KG1 (cell line): Measurements from ENCODE around the gene ZNF311.
"Not testable (repeated sequence)": the region's sequence is repeated elsewhere in the genome, so short reads cannot be mapped to it uniquely, and the experiment has no call there.

Experiments
- DNase-seq: peaks from one replicate; lab custom pipeline; 2025; lab: John Stamatoyannopoulos, UW

Gene ZNF311

DNA sequence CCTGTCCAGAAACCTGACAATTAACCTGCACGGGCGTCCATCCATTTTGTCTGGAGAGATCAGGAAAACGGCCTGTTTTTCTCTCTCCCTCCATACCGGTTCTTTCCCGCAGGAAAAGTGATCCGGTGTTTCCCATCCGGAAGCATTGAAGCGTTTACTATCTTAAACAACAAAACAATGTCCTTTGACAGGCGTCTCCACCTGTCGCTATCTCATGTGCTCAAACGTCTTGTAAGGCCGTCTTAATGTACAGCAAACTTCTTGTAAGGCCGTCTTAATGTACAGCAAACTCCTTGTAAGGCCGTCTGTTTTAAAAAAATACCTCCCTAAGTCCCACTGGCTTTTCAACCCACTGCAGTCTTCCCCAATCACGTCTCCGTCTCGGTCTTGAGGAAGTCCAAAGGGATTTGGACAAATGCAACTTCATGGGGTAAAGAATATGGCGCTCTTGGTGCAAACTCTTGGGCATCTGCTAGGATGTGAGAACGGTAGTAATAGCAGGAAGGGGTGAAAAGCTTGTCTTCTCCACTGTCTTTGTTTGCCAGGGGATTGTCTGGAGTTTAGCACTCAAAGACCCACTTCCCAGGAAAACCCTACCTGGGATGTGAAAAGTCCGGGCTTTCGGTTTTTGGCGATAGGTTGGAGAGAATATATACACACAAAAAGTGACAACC is 51.4 kb downstream of the ZNF311 start:
- no peak for DNase-seq

DNA sequence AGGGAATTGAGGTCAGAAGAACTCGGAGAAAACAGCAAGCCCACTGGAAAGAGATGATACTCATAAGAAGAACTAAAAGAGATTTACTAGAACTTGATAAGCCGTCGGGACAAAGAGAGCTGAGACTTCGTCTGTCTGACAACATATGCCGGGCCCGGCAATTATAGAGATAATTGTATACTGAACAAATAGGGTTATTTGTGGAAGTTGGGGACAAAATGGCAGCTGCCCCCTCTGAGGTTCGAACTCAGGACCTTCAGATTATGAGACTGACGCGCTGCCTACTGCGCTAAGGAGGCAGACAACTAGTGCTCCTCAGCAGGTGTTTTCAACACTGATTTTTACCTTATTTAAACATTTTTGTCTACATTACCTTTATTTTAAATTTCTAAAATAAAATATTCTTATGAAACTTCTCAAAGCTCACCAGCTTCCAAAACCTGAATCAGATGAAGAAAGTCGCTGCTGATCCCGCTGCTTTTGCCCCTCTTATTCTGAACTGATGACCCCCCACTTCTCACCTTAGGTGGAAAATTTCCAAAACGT is 52.0 kb downstream of the ZNF311 start:
- DNase-seq: peak; percentile 52

DNA sequence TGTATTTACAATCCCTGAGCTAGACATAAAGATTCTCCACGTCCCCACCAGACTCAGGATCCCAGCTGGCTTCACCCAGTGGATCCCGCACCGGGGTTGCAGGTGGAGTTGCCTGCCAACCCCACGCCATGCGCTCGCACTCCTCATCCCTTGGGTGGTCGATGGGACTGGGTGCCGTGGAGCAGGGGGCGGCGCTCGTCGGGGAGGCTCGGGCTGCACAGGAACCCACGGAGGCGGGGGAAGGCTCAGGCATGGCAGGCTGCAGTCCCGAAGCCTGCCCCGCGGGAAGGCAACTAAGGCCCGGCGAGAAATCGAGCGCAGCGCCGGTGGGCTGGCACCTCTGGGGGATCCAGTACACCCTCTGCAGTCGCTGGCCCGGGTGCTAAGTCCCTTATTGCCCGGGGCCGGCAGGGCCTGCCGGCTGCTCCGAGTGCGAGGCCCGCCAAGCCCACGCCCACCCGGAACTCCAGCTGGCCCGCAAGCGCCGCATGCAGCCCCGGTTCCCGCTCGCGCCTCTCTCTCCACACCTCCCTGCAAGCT is 55.4 kb downstream of the ZNF311 start:
- DNase-seq: not testable (repeated sequence)

DNA sequence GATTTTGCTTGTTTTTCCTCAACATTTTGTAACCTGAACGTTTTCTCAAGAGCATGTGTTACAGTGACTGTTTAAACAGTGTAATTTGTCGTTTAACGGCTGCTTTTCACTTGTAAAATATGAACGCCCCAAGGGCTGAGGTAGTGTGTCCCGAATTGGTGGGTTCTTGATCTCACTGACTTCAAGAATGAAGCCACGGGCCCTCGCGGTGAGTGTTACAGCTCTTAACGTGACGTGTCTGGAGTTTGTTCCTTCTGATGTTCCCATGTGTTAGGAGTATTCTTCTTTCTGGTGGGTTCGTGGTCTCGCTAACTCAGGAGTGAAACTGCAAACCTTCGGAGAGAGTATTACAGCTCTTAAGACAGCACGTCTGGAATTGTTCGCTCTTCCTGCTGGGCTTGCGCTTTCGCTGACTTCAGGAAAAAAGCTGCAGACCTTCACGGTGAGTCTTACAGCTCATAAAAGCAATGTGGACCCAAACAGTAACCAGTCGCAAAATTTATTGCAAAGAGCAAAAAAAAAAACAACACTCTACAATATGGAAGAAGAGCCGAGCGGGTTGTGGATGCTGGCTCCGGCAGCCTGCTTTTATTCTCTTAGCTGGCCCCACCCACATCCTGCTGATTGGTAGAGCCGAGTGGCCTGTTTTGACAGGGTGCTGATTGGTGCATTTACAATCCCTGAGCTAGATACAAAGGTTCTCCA is 56.2 kb downstream of the ZNF311 start:
- DNase-seq: no peak

DNA sequence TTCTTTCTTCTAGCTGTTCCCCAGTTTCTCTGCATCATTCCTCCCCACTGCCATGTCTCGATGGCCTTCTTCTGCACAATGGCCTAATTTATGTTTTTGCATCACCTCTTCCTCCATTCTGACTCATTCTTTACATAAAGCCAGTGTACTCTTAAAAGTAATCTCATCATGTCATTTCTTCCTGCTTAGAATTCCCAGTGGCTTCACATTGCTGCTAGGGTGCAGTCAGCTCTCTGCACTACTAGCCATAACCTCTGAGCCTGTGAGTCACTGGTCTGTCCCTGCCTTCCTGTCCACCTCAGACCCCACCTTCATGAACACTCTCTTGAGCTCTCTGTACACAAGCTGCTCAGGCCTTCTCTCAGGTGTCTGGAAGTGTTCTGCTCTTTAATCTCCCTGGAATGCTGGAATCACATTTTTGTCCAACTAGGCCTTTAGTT is 57.3 kb downstream of the ZNF311 start:
- DNase-seq: no peak

DNA sequence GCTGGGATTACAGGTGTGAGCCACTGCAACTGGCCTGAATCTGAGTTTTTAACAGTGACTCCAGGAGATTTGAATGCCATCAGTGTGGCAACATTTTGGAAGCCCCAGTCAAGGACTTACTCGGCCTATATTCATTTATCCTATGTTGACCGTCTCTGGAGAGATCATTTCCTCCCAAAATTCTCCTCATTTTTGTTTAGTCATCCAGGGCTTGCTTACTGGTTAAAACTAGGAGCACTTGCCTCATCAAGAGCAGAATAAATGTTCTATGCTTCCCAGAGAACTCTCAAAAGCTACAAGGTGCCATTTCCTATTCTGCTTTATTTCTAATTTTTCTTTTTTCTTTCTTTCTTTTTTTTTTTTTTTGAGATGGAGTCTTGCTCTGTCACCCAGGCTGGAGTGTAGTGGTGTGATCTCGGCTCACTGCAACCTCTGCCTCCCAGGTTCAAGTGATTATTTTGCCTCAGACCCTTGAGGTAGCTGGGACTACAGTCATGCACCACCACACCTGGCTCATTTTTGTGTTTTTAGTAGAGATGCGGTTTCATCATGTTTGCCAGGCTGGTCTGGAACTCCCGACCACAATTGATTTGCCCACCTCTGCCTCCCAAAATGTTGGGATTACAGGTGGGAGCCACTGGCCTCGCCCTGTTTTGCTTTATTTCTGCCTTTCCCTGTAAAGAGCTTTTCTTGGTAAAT is 57.9 kb downstream of the ZNF311 start:
- DNase-seq: no peak

DNA sequence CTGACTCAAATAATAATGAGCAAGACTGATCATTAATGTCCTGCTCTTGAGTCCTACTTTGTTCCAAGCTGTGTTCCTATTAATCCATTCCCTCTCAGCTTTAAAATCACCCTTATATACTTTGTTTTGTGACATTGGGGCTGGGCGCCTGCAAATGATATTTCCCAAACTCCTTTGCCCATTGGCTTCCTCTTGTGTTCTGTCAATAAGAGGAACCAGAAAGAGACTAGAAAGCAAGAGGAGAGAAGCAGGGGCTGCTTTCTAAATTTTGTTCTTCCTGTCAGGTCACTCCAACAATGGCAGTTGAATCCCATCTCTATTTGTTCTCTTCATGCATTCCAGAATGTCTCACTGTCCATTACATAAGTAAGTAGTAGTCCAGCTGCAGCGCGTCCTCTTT is 59.8 kb downstream of the ZNF311 start:
- DNase-seq: no peak
